SK-N-SH (cell line): ENCODE data around the gene FMR1. TPM values are rescaled to one million over a fixed set of nuclear protein-coding genes. Genes with fewer than 3 reads are reported as not detected.

Source experiments
- CTCF ChIA-PET: fragments of 300-600, 350-600 bp; formaldehyde crosslinking; extraction: SDS; loops from one replicate; lab custom pipeline; 2021; lab: Yijun Ruan, JAX
- POLR2A ChIA-PET: fragments of 350-600 bp; sonication (Branson Sonifier 250); formaldehyde crosslinking; extraction: SDS; loops from one replicate; lab custom pipeline; 2020; ENCODE audit warnings: antibody characterized with exemption, inconsistent platforms; lab: Yijun Ruan, JAX
- DNase-seq: peaks from one replicate; pipeline ENCODE4 v3.0.0; 2012
- H2AFZ ChIP-seq: fragments of 200-600 bp; sonication (generic); 2 replicates; pipeline ENCODE4 v1.8.1; 2016; ENCODE audit warnings: antibody characterized with exemption, mild to moderate bottlenecking, low read depth
- H3F3A ChIP-seq: fragments of 200-600 bp; sonication (generic); replicated peaks from 2 replicates; pipeline ENCODE3; 2016; ENCODE audit warnings: antibody characterized with exemption, mild to moderate bottlenecking; ENCODE audit not compliant: insufficient read depth
- H3K27ac ChIP-seq, 2 experiments: fragments of 200-500 bp in 1 of 2; fragments of 200-600 bp in 1 of 2; sonication (Bioruptor generic) in 1 of 2; sonication (generic), shearing (Covaris generic) in 1 of 2; 2 replicates each; pipeline versions ENCODE4 v1.5.1 to v1.6.1; 2014 to 2016; ENCODE audit warnings: low read depth in 2 of 2, inconsistent platforms in 1 of 2, low read length in 1 of 2, mild to moderate bottlenecking in 1 of 2, mixed read lengths in 1 of 2
- H3K27me3 ChIP-seq: fragments of 200-600 bp; sonication (generic), shearing (Covaris generic); 2 replicates; pipeline ENCODE4 v1.6.1; 2016; ENCODE audit warnings: mixed run types; ENCODE audit not compliant: insufficient read depth
- H3K36me3 ChIP-seq, 2 experiments: fragments of 200-500 bp in 1 of 2; fragments of 200-600 bp in 1 of 2; sonication (Bioruptor generic) in 1 of 2; sonication (generic) in 1 of 2; replicated peaks in 1 of 2; 2 replicates each; pipeline versions ENCODE3 to v1.5.1; 2014 to 2016; ENCODE audit warnings: low read length in 1 of 2, mild to moderate bottlenecking in 1 of 2; ENCODE audit not compliant: insufficient read depth in 2 of 2, control insufficient read depth in 1 of 2
- H3K4me1 ChIP-seq, 2 experiments: fragments of 200-500 bp in 1 of 2; fragments of 200-600 bp in 1 of 2; sonication (Bioruptor generic) in 1 of 2; sonication (generic), shearing (Covaris generic) in 1 of 2; 2 replicates each; pipeline versions ENCODE4 v1.5.1 to v1.6.1; 2014 to 2016; ENCODE audit warnings: low read depth in 1 of 2, low read length in 1 of 2, mixed run types in 1 of 2; ENCODE audit not compliant: insufficient read depth in 2 of 2, control insufficient read depth in 1 of 2
- H3K4me2 ChIP-seq: fragments of 200-600 bp; sonication (generic), shearing (Covaris generic); 2 replicates; pipeline ENCODE4 v1.6.1; 2017; ENCODE audit warnings: mixed run types
- H3K4me3 ChIP-seq, 2 experiments: fragments of 200-500 bp in 1 of 2; fragments of 200-600 bp in 1 of 2; sonication (Bioruptor generic) in 1 of 2; sonication (generic), shearing (Covaris generic) in 1 of 2; 2 replicates each; pipeline versions ENCODE4 v1.5.1 to v1.8.1; 2014 to 2016; ENCODE audit warnings: low read depth in 2 of 2, inconsistent platforms in 1 of 2, low read length in 1 of 2, mild to moderate bottlenecking in 1 of 2, mixed read lengths in 1 of 2, moderate library complexity in 1 of 2
- H3K79me2 ChIP-seq: fragments of 200-600 bp; sonication (generic); 2 replicates; pipeline ENCODE4 v1.8.1; 2017; ENCODE audit warnings: mild to moderate bottlenecking; ENCODE audit not compliant: insufficient read depth
- H3K9ac ChIP-seq: fragments of 200-600 bp; sonication (generic); 2 replicates; pipeline ENCODE4 v1.6.1; 2017; ENCODE audit warnings: mixed run types
- H3K9me2 ChIP-seq: fragments of 200-600 bp; sonication (generic); 2 replicates; pipeline ENCODE4 v1.6.1; 2017; ENCODE audit warnings: mixed run types
- H3K9me3 ChIP-seq: fragments of 200-600 bp; sonication (generic); 2 replicates; pipeline ENCODE4 v1.6.1; 2017; ENCODE audit warnings: mixed run types, mild to moderate bottlenecking, moderate library complexity
- H4K20me1 ChIP-seq: fragments of 200-600 bp; sonication (generic); 2 replicates; pipeline ENCODE4 v1.6.1; 2017; ENCODE audit warnings: mild to moderate bottlenecking, mixed run types; ENCODE audit not compliant: insufficient read depth
- CHD2 ChIP-seq: fragments of 150-350 bp; IDR thresholded peaks from 2 replicates; pipeline ENCODE4 v1.6.1; 2018; ENCODE audit warnings: low read length; ENCODE audit not compliant: partially characterized antibody
- FOSL2 ChIP-seq: IDR thresholded peaks from 2 replicates; pipeline ENCODE4 v1.4.0; 2012; ENCODE audit warnings: low read depth, mild to moderate bottlenecking, moderate library complexity, borderline replicate concordance
- FOXM1 ChIP-seq: IDR thresholded peaks from 2 replicates; pipeline ENCODE4 v1.4.0; 2012; ENCODE audit warnings: low read depth, mild to moderate bottlenecking
- GABPA ChIP-seq: IDR thresholded peaks from 2 replicates; pipeline ENCODE4 v1.4.0; 2012; ENCODE audit warnings: low read depth, mild to moderate bottlenecking
- GATA2 ChIP-seq: sonication (generic); formaldehyde crosslinking; IDR thresholded peaks from 2 replicates; pipeline ENCODE4 v1.5.0; 2020; ENCODE audit warnings: mild to moderate bottlenecking, missing genetic modification reagents
- JUND ChIP-seq: IDR thresholded peaks from 2 replicates; pipeline ENCODE4 v1.4.0; 2012
- NFIC ChIP-seq: IDR thresholded peaks from 2 replicates; pipeline ENCODE4 v1.4.0; 2012; ENCODE audit warnings: borderline replicate concordance
- NRF1 ChIP-seq: IDR thresholded peaks from 2 replicates; pipeline ENCODE4 v1.6.1; 2012; ENCODE audit warnings: low read depth, mild to moderate bottlenecking, low read length
- POLR2AphosphoS5 ChIP-seq: IDR thresholded peaks from 2 replicates; pipeline ENCODE4 v1.6.1; 2012; ENCODE audit warnings: low read depth, low read length
- RAD21 ChIP-seq: IDR thresholded peaks from 2 replicates; pipeline ENCODE4 v1.6.1; 2012; ENCODE audit warnings: mild to moderate bottlenecking, low read length
- RCOR1 ChIP-seq: fragments of 150-350 bp; IDR thresholded peaks from 2 replicates; pipeline ENCODE4 v1.6.1; 2017; ENCODE audit warnings: antibody characterized with exemption, low read length
- RXRA ChIP-seq: IDR thresholded peaks from 2 replicates; pipeline ENCODE4 v1.4.0; 2012; ENCODE audit warnings: low read depth, mild to moderate bottlenecking, borderline replicate concordance
- SMC3 ChIP-seq: IDR thresholded peaks from 2 replicates; pipeline ENCODE4 v1.6.1; 2012; ENCODE audit warnings: low read depth, low read length, improper control_type of control experiment
- WGBS: methylation state at CpG from one replicate; pipeline ENCODE4 v1.1.6; 2017; ENCODE audit warnings: low lambda C conversion rate; 5-methylcytosine and 5-hydroxymethylcytosine counted together
- polyA plus RNA-seq, 3 experiments: library from polyadenylated mRNA; depleted of rRNA; stranded (reverse); fragments of >200 nt; gene quantifications; 2 replicates each; pipeline ENCODE4 v1.2.3, GENCODE V29; 2012
- TF ChIP-seq, protein P1 (sequence below): fragments of 150-350 bp; IDR thresholded peaks from 2 replicates; pipeline ENCODE4 v1.6.1; 2017; ENCODE audit warnings: antibody characterized with exemption, low read length, low read depth, borderline replicate concordance
- TF ChIP-seq, protein P2 (sequence below): fragments of 200-600 bp; sonication (generic); IDR thresholded peaks from 2 replicates; pipeline ENCODE4 v1.6.1; 2017; ENCODE audit warnings: antibody characterized with exemption, mild to moderate bottlenecking, moderate library complexity
- TF ChIP-seq, protein P3 (sequence below): IDR thresholded peaks from 2 replicates; pipeline ENCODE4; 2012
- TF ChIP-seq, protein P4 (sequence below): IDR thresholded peaks from 2 replicates; pipeline ENCODE4 v1.4.0; 2012; ENCODE audit warnings: low read depth

The FMR1 gene
- polyA plus RNA-seq, 1 of the 3 experiments (the other 2 are of a cell fraction), result 7.8 TPM

DNA sequence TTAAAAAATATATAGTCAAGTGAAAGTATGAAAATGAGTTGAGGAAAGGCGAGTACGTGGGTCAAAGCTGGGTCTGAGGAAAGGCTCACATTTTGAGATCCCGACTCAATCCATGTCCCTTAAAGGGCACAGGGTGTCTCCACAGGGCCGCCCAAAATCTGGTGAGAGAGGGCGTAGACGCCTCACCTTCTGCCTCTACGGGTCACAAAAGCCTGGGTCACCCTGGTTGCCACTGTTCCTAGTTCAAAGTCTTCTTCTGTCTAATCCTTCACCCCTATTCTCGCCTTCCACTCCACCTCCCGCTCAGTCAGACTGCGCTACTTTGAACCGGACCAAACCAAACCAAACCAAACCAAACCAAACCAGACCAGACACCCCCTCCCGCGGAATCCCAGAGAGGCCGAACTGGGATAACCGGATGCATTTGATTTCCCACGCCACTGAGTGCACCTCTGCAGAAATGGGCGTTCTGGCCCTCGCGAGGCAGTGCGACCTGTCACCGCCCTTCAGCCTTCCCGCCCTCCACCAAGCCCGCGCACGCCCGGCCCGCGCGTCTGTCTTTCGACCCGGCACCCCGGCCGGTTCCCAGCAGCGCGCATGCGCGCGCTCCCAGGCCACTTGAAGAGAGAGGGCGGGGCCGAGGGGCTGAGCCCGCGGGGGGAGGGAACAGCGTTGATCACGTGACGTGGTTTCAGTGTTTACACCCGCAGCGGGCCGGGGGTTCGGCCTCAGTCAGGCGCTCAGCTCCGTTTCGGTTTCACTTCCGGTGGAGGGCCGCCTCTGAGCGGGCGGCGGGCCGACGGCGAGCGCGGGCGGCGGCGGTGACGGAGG is at the start of gene FMR1 (continued):
- TF ChIP-seq, protein P1, sequence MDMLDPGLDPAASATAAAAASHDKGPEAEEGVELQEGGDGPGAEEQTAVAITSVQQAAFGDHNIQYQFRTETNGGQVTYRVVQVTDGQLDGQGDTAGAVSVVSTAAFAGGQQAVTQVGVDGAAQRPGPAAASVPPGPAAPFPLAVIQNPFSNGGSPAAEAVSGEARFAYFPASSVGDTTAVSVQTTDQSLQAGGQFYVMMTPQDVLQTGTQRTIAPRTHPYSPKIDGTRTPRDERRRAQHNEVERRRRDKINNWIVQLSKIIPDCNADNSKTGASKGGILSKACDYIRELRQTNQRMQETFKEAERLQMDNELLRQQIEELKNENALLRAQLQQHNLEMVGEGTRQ, result peak; percentile 65
- TF ChIP-seq RXRA, result no peak
- no peak for TF ChIP-seq FOXM1
- TF ChIP-seq RAD21, result no peak
- TF ChIP-seq NRF1, result peak; percentile 80
- no peak for TF ChIP-seq FOSL2
- no peak for TF ChIP-seq CHD2
- no peak for TF ChIP-seq POLR2AphosphoS5
- no peak for TF ChIP-seq SMC3
- TF ChIP-seq, protein P2, sequence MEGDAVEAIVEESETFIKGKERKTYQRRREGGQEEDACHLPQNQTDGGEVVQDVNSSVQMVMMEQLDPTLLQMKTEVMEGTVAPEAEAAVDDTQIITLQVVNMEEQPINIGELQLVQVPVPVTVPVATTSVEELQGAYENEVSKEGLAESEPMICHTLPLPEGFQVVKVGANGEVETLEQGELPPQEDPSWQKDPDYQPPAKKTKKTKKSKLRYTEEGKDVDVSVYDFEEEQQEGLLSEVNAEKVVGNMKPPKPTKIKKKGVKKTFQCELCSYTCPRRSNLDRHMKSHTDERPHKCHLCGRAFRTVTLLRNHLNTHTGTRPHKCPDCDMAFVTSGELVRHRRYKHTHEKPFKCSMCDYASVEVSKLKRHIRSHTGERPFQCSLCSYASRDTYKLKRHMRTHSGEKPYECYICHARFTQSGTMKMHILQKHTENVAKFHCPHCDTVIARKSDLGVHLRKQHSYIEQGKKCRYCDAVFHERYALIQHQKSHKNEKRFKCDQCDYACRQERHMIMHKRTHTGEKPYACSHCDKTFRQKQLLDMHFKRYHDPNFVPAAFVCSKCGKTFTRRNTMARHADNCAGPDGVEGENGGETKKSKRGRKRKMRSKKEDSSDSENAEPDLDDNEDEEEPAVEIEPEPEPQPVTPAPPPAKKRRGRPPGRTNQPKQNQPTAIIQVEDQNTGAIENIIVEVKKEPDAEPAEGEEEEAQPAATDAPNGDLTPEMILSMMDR, result no peak
- TF ChIP-seq RCOR1, result no peak
- TF ChIP-seq JUND, result no peak

DNA sequence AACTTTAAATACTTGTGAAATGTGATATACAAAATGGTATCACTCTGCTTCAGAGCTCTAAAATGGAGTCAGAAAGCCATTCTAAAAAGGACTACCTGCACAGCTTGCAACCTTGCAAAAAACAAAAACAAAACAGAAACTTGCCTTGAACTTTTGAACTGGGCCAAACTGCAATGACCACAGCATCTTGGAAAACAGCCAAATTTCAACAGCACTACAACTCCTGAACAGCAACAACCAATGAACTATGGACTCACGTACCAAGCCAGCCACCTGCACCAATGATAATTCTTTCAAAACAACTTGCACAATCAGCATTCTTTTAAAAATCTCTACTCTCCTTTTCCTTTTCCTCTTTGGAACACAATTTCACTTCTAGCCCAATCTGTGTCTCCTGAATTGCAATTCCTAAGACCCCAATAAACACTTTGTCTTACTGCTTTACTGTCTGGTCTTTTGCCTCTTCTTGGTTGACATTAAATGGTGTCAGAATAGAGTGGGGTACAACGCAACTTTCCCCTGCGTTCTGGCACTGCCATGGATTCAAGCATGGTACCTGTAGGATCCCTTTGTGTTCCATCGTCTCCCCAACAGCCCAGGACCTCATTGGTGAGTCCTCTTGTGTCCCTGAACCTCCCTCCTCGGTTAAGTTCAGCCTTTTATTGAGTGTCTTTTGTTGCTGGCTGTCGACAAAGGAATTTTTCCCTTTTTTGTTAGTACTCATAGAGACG is 35.7 kb upstream of the FMR1 start:
- Histone ChIP-seq H3K9me3 (no peaks in the 10 kb centered on the region), H3K9me2 (no peaks in the 10 kb centered on the region), H3K4me1 (no peaks in the 10 kb centered on the region), H4K20me1 (no peaks in the 10 kb centered on the region), H3F3A (no peaks in the 10 kb centered on the region), H3K79me2 (no peaks in the 10 kb centered on the region), H3K9ac (no peak overlapping the region), H3K4me3 (no peak overlapping the region), H3K4me2 (no peak overlapping the region), H2AFZ (no peak overlapping the region), H3K27me3 (no peaks in the 10 kb centered on the region), H3K27ac (no peak overlapping the region), H3K36me3 (no peaks in the 10 kb centered on the region)
- no peak for TF ChIP-seq RCOR1
- no peak for TF ChIP-seq POLR2AphosphoS5
- TF ChIP-seq NRF1, result no peak
- TF ChIP-seq NFIC, result no peak
- no peak for TF ChIP-seq GATA2
- TF ChIP-seq, protein P3, sequence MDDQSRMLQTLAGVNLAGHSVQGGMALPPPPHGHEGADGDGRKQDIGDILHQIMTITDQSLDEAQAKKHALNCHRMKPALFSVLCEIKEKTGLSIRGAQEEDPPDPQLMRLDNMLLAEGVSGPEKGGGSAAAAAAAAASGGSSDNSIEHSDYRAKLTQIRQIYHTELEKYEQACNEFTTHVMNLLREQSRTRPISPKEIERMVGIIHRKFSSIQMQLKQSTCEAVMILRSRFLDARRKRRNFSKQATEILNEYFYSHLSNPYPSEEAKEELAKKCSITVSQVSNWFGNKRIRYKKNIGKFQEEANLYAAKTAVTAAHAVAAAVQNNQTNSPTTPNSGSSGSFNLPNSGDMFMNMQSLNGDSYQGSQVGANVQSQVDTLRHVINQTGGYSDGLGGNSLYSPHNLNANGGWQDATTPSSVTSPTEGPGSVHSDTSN, result no peak
- TF ChIP-seq GABPA, result no peak
- TF ChIP-seq FOSL2, result no peak
- TF ChIP-seq, protein P4, sequence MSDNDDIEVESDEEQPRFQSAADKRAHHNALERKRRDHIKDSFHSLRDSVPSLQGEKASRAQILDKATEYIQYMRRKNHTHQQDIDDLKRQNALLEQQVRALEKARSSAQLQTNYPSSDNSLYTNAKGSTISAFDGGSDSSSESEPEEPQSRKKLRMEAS, result no peak
- ChIA-PET POLR2A (no interaction called here), CTCF (no interaction called here)
- WGBS, result 7% methylated on average over 7 of the region's 7 CpGs
- no peak for DNase-seq
